GM15510 (cell line): ENCODE data around the gene GPR55.

Experiments
- POLR2A ChIP-seq: IDR thresholded peaks from 3 replicates; pipeline ENCODE4 v1.6.1; 2011; ENCODE audit warnings: borderline replicate concordance; ENCODE audit not compliant: insufficient read length; ENCODE audit errors: extremely low read depth

The GPR55 gene

GRCh38 chr2:230930928-230931555 is 6.0 kb upstream of the GPR55 start:
- no peak for TF ChIP-seq POLR2A

DNA sequence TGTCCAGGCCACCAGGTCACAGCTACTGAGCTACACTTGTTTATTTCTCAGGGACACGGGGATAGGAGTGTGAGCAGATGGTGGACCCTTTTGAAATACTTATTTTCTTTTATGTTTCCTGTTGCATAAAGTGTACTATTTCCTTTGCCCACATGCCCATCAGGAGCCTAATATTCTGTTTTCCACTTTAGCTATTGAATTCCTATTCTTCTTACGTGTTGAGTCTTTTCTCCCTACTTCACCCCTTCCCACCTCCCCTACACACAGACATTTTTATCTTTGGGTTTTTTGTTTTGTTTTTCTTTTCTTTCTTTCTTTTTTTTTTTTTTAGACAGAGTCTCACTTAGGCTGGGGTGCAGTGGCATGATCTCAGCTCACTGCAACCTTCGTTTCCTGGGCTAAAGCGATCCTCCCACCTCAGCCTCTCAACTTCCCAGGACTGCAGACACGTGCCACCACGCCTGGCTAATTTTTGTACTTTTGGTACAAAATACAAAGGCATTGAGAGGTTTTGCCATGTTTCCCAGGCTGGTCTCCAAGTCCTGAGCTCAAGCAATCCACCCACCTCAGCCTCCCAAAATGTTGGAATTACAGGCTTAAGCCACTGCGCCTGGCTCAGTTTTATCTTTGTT is 5.2 kb upstream of the GPR55 start:
- no peak for TF ChIP-seq POLR2A

GRCh38 chr2:230929381-230930148 is 4.5 kb upstream of the GPR55 start:
- no peak for TF ChIP-seq POLR2A

GRCh38 chr2:230928701-230929380 is 3.8 kb upstream of the GPR55 start:
- TF ChIP-seq POLR2A = no peak

DNA sequence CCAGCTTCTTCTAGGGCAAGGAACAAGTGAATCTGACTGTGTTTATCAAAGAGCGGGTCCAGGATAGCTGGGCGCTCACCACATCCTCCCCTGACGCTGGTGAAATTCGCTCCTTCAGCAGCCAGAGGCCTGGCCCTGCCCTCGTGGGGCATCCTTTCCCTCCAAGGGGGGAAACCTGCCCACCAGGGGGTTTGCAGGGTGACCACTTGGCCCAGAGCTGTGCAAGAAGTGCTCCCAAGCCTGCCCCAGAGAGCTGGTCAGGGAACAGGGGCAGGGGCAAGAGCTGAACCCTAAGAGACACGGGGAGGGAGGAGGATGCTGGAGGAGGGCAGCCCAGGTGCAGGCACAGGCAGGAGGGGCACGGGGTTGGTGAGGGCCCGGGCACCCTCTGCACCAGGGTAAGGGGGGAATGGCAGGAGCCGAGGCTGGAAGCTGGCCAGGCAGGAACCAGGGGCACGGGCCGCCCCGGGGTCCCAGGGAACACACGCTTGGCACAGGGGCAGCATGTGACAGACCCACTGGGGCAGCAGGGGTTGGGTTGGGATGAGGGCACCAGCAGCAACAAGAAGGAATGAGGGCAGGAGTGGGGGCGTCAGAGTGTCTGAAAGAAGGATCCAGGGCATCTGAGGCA is 2.8 kb upstream of the GPR55 start:
- TF ChIP-seq POLR2A = no peak

- peak; percentile 41 for TF ChIP-seq POLR2A
Observed at GRCh38 chr2:230925879-230926765, 1.1 kb upstream of the GPR55 start.

DNA sequence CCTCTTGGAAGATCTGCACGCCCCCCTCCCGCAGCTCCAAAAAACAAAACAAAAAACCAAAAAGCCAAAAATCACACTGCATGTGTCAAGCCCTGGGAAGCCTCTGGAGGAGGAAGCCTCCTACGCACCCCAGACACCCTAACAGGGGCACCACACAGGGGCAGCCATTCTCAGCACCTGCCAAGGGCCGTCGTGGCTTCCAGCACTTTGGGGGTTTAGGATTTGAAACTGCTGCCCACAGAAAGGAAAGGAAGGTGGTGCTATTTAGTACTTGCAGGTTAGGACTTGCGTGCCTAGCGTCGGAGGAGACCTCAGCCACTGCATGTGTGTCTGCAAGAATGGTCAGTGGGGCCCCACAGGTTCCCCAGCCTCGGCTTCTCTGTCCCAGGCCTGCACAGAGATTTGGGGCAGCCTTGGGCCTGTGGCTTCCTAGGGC is 419 bp upstream of the GPR55 start:
- no peak for TF ChIP-seq POLR2A

GRCh38 chr2:230924092-230924469 is 961 bp downstream of the GPR55 start:
- TF ChIP-seq POLR2A = no peak

DNA sequence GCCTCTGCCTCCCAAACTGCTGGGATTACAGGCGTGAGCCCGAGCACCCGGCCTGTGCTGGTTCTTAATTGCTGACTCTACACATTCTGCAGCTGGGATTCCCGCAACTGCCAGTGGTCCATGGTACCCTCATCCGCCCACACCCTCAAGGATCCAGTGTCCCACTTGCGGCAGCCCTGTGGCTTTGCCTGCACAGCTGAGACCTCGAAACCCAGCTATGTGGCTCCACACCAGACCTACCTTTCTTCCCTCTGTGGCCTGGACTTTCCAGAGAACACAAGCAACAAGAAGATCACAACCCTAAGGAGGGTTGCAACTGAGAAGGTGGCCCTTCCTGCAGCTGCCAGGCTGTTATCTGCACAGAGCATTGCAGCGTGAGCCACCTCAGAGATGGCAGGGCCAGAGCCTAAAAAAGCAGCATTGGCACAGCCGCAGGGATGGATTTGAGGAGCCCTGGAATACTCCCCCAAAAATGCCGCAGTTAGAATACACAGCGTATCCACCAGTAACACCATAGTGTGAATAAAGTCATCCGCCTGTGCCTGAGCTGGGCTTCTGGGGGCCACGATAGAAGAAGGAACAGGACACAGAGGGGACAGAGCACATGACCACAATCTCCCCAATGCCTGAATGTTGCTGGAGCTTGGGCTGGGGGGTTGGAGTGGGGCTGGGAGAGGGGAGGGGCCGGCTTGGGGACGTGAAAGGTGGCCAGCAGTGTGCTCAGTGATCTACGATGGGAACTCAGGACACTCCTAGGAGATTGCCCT is 1.9 kb downstream of the GPR55 start:
- no peak for TF ChIP-seq POLR2A

- peak; percentile 19 for TF ChIP-seq POLR2A
Observed at GRCh38 chr2:230921806-230922595, 3.0 kb downstream of the GPR55 start.

DNA sequence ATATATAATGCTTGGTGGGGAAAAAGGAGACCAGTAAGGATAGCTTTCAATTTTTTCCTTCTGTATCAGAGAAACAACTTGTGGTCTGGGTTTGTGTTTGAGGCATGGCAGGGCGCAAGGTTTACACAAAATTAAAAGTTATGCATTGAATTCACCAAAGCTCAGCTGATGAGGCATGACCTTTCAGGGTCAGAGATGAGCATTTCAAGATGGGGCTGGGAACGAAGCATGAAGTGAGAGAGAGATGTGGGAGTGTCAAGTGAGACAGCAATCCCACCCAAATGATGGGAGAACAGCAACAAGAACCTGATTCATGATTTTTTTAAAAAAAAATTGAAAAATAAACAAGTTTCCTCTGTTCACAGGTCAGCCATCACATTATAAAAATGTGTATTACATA is 4.9 kb downstream of the GPR55 start:
- no peak for TF ChIP-seq POLR2A

DNA sequence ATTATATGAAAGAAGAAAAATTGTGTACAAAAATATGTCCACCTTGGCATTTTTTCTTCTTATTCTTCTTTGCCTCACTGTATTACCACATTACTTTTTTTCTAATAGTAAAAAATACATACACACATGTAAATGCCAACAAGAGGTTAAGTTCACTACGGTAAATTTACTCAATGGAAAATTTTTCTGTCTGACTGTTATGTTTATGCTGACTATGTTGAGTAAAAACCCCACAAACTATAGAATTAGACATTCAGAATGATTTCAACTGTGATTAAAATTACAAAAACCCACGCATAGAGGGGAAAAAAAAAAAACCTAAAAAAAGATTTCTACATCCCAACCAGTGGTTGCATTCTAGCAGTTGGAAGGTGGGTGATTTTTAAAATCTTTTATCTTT is 5.4 kb downstream of the GPR55 start:
- TF ChIP-seq POLR2A = no peak
